Prostate gland (tissue), 2 donors: ENCODE results near the gene MAMSTR.

Experiments
- CTCF ChIP-seq, 4 experiments: fragments of 200-600 bp in 2 of 4; fragments of 450-650 bp in 2 of 4; sonication (generic) in 2 of 4; IDR thresholded peaks; 1 replicate in 3 of 4; 2 replicates in 1 of 4; pipeline ENCODE4 v1.5.1; 2016 to 2019; ENCODE audit warnings: antibody characterized with exemption in 4 of 4, mild to moderate bottlenecking in 2 of 4, moderate library complexity in 2 of 4
- POLR2A ChIP-seq: fragments of 450-650 bp; IDR thresholded peaks from one replicate; pipeline ENCODE4 v1.6.1; 2016; ENCODE audit warnings: antibody characterized with exemption, mild to moderate bottlenecking
- POLR2AphosphoS5 ChIP-seq: sonication (generic); formaldehyde crosslinking; IDR thresholded peaks from one replicate; pipeline ENCODE4 v1.6.1; 2017; ENCODE audit warnings: antibody characterized with exemption

GRCh38 chr19:48669903-48670668 is 49.4 kb downstream of the MAMSTR start:
- no peak for TF ChIP-seq CTCF (IDR thresholded peaks at IDR 0.05)
- no peak for TF ChIP-seq POLR2AphosphoS5
- TF ChIP-seq POLR2A, result no peak
